ENCODE data around the gene FOSL2. TPM values are rescaled to one million over a fixed set of nuclear protein-coding genes. Genes with fewer than 3 reads are reported as not detected.

FOSL2 gene
- total RNA-seq, 1 experiment from 2014 or later, result 0.30 TPM

DNA sequence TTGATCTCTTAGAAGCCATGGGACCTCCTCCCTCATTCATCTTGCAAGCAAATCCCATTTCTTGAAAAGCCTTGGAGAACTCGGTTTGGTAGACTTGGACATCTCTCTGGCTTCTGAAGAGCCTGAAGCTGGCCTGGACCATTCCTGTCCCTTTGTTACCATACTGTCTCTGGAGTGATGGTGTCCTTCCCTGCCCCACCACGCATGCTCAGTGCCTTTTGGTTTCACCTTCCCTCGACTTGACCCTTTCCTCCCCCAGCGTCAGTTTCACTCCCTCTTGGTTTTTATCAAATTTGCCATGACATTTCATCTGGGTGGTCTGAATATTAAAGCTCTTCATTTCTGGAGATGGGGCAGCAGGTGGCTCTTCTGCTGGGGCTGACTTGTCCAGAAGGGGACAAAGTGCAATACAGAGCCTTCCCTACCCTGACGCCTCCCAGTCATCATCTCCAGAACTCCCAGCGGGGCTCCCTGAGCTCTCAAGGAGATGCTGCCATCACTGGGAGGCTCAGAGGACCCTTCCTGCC is 20.0 kb downstream of the FOSL2 start:
- Histone ChIP-seq H3K4me3 (ENCODE audit: low read length) (no peak overlapping the region), H3K9me3 (ENCODE audit: low read length) (no peaks in the 10 kb centered on the region), H3K4me2 (ENCODE audit: low read depth, low read length, poor library complexity, severe bottlenecking) (no peak overlapping the region), H3K27me3 (ENCODE audit: low read length) (no peaks in the 10 kb centered on the region), H3K36me3 (ENCODE audit: insufficient read depth, low read length) (no peaks in the 10 kb centered on the region), H3K27ac (ENCODE audit: low read length) (no peak overlapping the region), H3K4me1 (ENCODE audit: low read length) (no peaks in the 10 kb centered on the region), H3K9ac (ENCODE audit: low read length) (no peak overlapping the region), H3K79me2 (ENCODE audit: low read length) (no peaks in the 10 kb centered on the region), H4K20me1 (ENCODE audit: insufficient read depth, low read depth, low read length) (no peaks in the 10 kb centered on the region), H2AFZ (ENCODE audit: low read length) (no peak overlapping the region), H3K9me2 (replicated peaks; ENCODE audit: insufficient read depth, low read length) (no peaks in the 10 kb centered on the region)
- no peak for DNase-seq

DNA sequence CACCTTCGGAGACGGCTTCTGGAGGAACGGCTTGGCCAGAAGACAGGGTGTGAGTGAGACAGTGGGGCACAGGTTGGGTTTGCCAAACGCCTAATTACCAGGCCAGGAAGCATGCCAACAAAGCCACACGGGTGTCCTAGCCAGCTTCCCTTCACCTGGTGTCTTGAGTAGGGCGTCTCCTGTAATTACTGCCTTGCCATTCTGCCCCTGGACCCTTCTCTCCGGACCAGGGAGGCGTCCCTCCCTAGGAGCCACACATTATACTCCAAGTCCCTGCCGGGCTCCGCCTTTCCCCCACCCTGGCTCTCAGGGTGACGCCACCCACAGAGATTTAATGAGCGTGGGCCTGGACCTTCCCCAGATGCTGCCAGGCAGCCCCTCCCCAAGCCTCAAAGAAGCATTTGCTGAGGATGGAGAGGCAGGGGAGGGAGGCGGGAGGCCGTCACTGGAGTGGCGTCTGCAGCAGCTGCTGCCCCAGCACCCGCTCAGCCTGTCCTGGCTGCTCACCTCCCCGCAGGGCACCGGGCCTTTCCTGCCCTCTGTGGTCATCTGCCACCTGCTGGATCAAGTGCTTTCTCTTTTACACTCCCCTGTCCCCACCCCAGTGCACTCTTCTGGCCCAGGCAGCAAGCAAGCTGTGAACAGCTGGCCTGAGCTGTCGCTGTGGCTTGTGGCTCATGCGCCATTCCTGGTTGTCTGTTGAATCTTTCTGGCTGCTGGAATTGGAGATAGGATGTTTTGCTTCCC is 20.7 kb downstream of the FOSL2 start:
- H3K27me3 ChIP-seq (ENCODE audit: low read length), result no peaks in the 10 kb centered on the region
- no peak overlapping the region for H3K4me3 ChIP-seq (ENCODE audit: low read length)
- H3K9me2 ChIP-seq (replicated peaks; ENCODE audit: insufficient read depth, low read length), result no peaks in the 10 kb centered on the region
- no peak for DNase-seq
- no peak overlapping the region for H3K27ac ChIP-seq (ENCODE audit: low read length)
- no peaks in the 10 kb centered on the region for H3K36me3 ChIP-seq (ENCODE audit: insufficient read depth, low read length)
- no peaks in the 10 kb centered on the region for H4K20me1 ChIP-seq (ENCODE audit: insufficient read depth, low read depth, low read length)
- H2AFZ ChIP-seq (ENCODE audit: low read length), result no peak overlapping the region
- no peaks in the 10 kb centered on the region for H3K79me2 ChIP-seq (ENCODE audit: low read length)
- no peak overlapping the region for H3K9ac ChIP-seq (ENCODE audit: low read length)
- no peaks in the 10 kb centered on the region for H3K9me3 ChIP-seq (ENCODE audit: low read length)
- H3K4me2 ChIP-seq (ENCODE audit: low read depth, low read length, poor library complexity, severe bottlenecking), result no peak overlapping the region
- H3K4me1 ChIP-seq (ENCODE audit: low read length), result no peaks in the 10 kb centered on the region

DNA sequence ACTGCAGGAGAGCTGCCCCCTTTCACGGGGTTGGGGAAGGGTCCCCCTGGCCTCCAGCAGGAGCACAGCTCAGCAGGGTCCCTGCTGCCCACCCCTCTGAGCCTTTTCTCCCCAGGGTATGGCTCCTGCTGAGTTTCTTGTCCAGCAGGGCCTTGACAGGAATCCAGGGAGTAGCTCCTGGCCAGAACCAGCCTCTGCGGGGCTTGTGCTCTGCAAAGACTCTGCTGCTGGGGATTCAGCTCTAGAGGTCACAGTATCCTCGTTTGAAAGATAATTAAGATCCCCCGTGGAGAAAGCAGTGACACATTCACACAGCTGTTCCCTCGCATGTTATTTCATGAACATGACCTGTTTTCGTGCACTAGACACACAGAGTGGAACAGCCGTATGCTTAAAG is 21.2 kb downstream of the FOSL2 start:
- H3K27ac ChIP-seq (ENCODE audit: low read length), result no peak overlapping the region
- no peaks in the 10 kb centered on the region for H3K4me1 ChIP-seq (ENCODE audit: low read length)
- H3K4me3 ChIP-seq (ENCODE audit: low read length), result no peak overlapping the region

DNA sequence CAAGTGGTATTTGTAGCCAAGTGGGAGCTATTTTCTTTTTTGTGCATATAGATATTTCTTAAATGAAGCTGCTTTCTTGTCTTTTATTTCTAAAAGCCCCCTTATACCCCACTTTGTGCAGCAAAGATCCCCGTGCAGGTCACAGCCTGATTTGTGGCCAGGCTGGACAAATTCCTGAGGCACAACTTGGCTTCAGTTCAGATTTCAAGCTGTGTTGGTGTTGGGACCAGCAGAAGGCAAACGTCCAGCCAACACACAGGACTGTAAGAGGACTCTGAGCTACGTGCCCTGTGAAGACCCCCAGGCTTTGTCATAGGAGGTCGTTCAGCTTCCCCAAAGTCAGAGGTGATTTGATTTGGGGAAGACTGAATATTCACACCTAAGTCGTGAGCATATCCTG is 21.9 kb downstream of the FOSL2 start:
- Histone ChIP-seq H3K27me3 (ENCODE audit: low read length) (no peaks in the 10 kb centered on the region), H3K9ac (ENCODE audit: low read length) (no peak overlapping the region), H3K4me1 (ENCODE audit: low read length) (no peaks in the 10 kb centered on the region), H3K9me3 (ENCODE audit: low read length) (no peaks in the 10 kb centered on the region), H4K20me1 (ENCODE audit: insufficient read depth, low read depth, low read length) (no peaks in the 10 kb centered on the region), H2AFZ (ENCODE audit: low read length) (no peak overlapping the region), H3K4me3 (ENCODE audit: low read length) (no peak overlapping the region), H3K79me2 (ENCODE audit: low read length) (no peaks in the 10 kb centered on the region), H3K36me3 (ENCODE audit: insufficient read depth, low read length) (no peaks in the 10 kb centered on the region), H3K27ac (ENCODE audit: low read length) (no peak overlapping the region), H3K9me2 (replicated peaks; ENCODE audit: insufficient read depth, low read length) (no peaks in the 10 kb centered on the region), H3K4me2 (ENCODE audit: low read depth, low read length, poor library complexity, severe bottlenecking) (no peak overlapping the region)
- DNase-seq, result no peak

More for the DNA sequence above, 21.2 kb downstream of the FOSL2 start:
- no peak for DNase-seq
- no peaks in the 10 kb centered on the region for H4K20me1 ChIP-seq (ENCODE audit: insufficient read depth, low read depth, low read length)
- no peak overlapping the region for H3K9ac ChIP-seq (ENCODE audit: low read length)
- no peak overlapping the region for H2AFZ ChIP-seq (ENCODE audit: low read length)
- no peaks in the 10 kb centered on the region for H3K9me3 ChIP-seq (ENCODE audit: low read length)
- H3K36me3 ChIP-seq (ENCODE audit: insufficient read depth, low read length), result no peaks in the 10 kb centered on the region
- H3K4me2 ChIP-seq (ENCODE audit: low read depth, low read length, poor library complexity, severe bottlenecking), result no peak overlapping the region
- H3K27me3 ChIP-seq (ENCODE audit: low read length), result no peaks in the 10 kb centered on the region
- H3K79me2 ChIP-seq (ENCODE audit: low read length), result no peaks in the 10 kb centered on the region
- H3K9me2 ChIP-seq (replicated peaks; ENCODE audit: insufficient read depth, low read length), result no peaks in the 10 kb centered on the region

DNA sequence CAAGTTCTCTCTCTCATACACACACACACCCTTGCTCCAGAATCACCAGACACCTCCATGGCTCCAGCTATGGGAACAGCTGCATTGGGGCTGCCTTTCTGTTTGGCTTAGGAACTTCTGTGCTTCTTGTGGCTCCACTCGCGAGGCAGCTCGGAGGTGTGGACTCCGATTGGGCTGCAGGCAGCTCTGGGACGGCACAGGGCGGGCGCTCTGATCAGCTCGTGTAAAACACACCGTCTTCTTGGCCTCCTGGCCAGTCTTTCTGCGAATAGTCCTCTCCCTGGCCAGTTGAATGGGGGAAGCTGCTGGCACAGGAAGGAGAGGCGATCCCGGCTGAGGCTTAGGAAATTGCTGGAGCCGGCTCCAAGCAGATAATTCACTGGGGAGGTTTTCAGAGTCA is 22.4 kb downstream of the FOSL2 start:
- DNase-seq, result no peak
- Histone ChIP-seq H4K20me1 (ENCODE audit: insufficient read depth, low read depth, low read length) (no peaks in the 10 kb centered on the region), H3K27ac (ENCODE audit: low read length) (no peak overlapping the region), H3K9ac (ENCODE audit: low read length) (no peak overlapping the region), H3K9me3 (ENCODE audit: low read length) (no peaks in the 10 kb centered on the region), H3K79me2 (ENCODE audit: low read length) (no peaks in the 10 kb centered on the region), H3K36me3 (ENCODE audit: insufficient read depth, low read length) (no peaks in the 10 kb centered on the region), H3K4me1 (ENCODE audit: low read length) (no peaks in the 10 kb centered on the region), H3K27me3 (ENCODE audit: low read length) (no peaks in the 10 kb centered on the region), H2AFZ (ENCODE audit: low read length) (no peak overlapping the region), H3K4me2 (ENCODE audit: low read depth, low read length, poor library complexity, severe bottlenecking) (no peak overlapping the region), H3K4me3 (ENCODE audit: low read length) (no peak overlapping the region), H3K9me2 (replicated peaks; ENCODE audit: insufficient read depth, low read length) (no peaks in the 10 kb centered on the region)

DNA sequence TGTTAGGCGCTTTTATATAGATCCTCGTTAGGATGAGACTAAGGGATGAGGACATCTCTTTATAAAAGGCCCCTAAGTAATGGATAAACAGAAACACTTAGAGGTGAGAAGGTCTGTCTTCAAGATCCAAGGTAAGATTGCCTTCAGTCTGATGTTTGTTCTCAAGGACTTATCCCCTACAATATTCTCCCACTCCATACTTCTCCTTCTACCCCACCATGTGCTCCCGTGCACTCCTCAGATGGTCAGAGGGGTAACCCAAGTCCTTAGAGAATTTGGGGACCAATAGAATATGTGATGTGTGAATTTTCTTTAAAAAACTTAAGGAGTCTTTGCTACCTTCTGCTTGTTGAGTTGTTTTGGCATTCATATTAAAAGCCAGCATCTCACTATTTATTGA is 23.1 kb downstream of the FOSL2 start:
- Histone ChIP-seq H3K9me3 (ENCODE audit: low read length) (no peaks in the 10 kb centered on the region), H3K79me2 (ENCODE audit: low read length) (no peaks in the 10 kb centered on the region), H3K36me3 (ENCODE audit: insufficient read depth, low read length) (no peaks in the 10 kb centered on the region)

DNA sequence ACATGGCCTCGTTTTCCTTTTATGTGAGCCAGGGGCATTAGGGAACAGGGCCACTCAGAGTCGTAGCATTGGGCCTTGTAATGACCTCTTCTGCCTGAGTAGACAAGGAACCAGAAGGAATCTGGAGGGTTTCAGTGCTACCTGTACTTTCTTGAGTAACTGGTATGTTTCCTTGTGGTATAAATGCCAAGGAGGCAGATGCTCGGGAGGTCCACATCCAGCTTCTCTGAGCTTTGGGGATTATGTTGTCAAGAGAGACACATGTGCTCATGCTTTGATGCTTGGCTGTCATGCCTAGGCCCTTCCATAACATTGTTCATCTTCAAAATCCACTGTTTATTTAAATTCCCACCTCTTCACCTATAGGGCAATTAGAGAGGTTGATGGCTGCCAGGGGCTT is 26.3 kb downstream of the FOSL2 start:
- H3K9ac ChIP-seq (ENCODE audit: low read length), result no peak overlapping the region
- no peaks in the 10 kb centered on the region for H3K79me2 ChIP-seq (ENCODE audit: low read length)
- no peak overlapping the region for H3K4me2 ChIP-seq (ENCODE audit: low read depth, low read length, poor library complexity, severe bottlenecking)
- H3K9me3 ChIP-seq (ENCODE audit: low read length), result no peaks in the 10 kb centered on the region
- H3K27me3 ChIP-seq (ENCODE audit: low read length), result no peaks in the 10 kb centered on the region
- no peak overlapping the region for H3K27ac ChIP-seq (ENCODE audit: low read length)
- H3K9me2 ChIP-seq (replicated peaks; ENCODE audit: insufficient read depth, low read length), result no peaks in the 10 kb centered on the region
- no peaks in the 10 kb centered on the region for H3K36me3 ChIP-seq (ENCODE audit: insufficient read depth, low read length)
- no peak for DNase-seq
- H2AFZ ChIP-seq (ENCODE audit: low read length), result no peak overlapping the region
- H4K20me1 ChIP-seq (ENCODE audit: insufficient read depth, low read depth, low read length), result no peaks in the 10 kb centered on the region
- no peaks in the 10 kb centered on the region for H3K4me1 ChIP-seq (ENCODE audit: low read length)
- H3K4me3 ChIP-seq (ENCODE audit: low read length), result no peak overlapping the region

More for the DNA sequence above, 23.1 kb downstream of the FOSL2 start:
- Histone ChIP-seq H3K4me1 (ENCODE audit: low read length) (no peaks in the 10 kb centered on the region), H3K4me2 (ENCODE audit: low read depth, low read length, poor library complexity, severe bottlenecking) (no peak overlapping the region), H3K4me3 (ENCODE audit: low read length) (no peak overlapping the region), H3K27ac (ENCODE audit: low read length) (no peak overlapping the region), H3K9me2 (replicated peaks; ENCODE audit: insufficient read depth, low read length) (no peaks in the 10 kb centered on the region), H4K20me1 (ENCODE audit: insufficient read depth, low read depth, low read length) (no peaks in the 10 kb centered on the region), H3K9ac (ENCODE audit: low read length) (no peak overlapping the region), H3K27me3 (ENCODE audit: low read length) (no peaks in the 10 kb centered on the region), H2AFZ (ENCODE audit: low read length) (no peak overlapping the region)
- DNase-seq, result no peak

DNA sequence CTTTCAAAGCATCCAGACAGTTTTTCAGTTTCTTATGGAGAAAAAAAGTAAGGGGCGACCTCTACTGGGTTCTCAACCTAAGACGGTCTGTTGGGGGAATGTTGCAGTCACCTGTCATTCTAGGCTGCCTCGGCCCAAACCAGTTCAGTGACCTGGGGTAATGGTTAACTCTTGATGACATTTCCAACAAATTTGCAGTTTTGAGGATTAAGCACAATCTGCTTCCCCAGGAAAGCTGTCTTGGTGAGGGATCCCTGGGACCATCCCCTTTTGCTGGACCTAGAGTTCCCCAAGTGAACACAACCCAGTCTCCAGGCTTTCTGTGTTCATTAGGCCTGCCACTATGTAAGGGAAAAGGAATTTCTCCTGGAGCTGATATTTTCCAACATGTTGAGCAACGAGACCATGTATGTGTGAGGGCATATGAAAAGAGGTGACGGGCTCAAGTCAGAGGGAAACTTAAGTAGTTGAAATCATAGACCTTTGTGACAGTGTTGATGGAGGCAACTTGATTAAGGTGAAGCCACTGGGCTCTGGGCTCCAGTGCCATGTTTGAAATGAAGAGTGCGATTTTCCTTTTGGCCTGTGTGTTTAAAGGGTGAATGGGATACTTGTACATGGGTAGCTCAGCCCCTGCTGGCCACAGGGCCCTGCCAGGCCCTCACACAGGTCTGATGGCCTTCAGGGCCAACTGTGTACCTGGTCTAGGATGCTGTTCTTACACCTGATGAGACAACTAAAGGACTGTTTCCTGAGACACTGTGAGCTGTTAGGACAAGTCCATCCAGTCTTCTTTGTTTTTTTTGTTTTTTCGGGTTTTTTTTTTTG is 27.0 kb downstream of the FOSL2 start:
- no peaks in the 10 kb centered on the region for H3K79me2 ChIP-seq (ENCODE audit: low read length)
- H3K4me2 ChIP-seq (ENCODE audit: low read depth, low read length, poor library complexity, severe bottlenecking), result no peak overlapping the region
- no peaks in the 10 kb centered on the region for H3K36me3 ChIP-seq (ENCODE audit: insufficient read depth, low read length)
- no peak overlapping the region for H3K4me3 ChIP-seq (ENCODE audit: low read length)
- no peak overlapping the region for H3K9ac ChIP-seq (ENCODE audit: low read length)
- H3K4me1 ChIP-seq (ENCODE audit: low read length), result no peaks in the 10 kb centered on the region
- no peak overlapping the region for H3K27ac ChIP-seq (ENCODE audit: low read length)
- DNase-seq, result no peak
- no peaks in the 10 kb centered on the region for H3K27me3 ChIP-seq (ENCODE audit: low read length)
- no peaks in the 10 kb centered on the region for H4K20me1 ChIP-seq (ENCODE audit: insufficient read depth, low read depth, low read length)
- H2AFZ ChIP-seq (ENCODE audit: low read length), result no peak overlapping the region
- H3K9me2 ChIP-seq (replicated peaks; ENCODE audit: insufficient read depth, low read length), result no peaks in the 10 kb centered on the region
- H3K9me3 ChIP-seq (ENCODE audit: low read length), result no peaks in the 10 kb centered on the region
